Testis (tissue), 2 donors: Measurements from ENCODE around the gene PRKAR1B.

Experiments used
- POLR2A ChIP-seq: fragments of 450-650 bp; IDR thresholded peaks from one replicate; pipeline ENCODE4 v1.6.1; 2017; ENCODE audit warnings: antibody characterized with exemption, mild to moderate bottlenecking, moderate library complexity
- TF ChIP-seq, protein P1 (sequence below), 3 experiments: fragments of 450-650 bp in 2 of 3; fragments of 200-600 bp in 1 of 3; sonication (generic) in 1 of 3; IDR thresholded peaks; one replicate each; pipeline ENCODE4 v1.5.1; 2016 to 2019; ENCODE audit warnings: antibody characterized with exemption in 3 of 3, mild to moderate bottlenecking in 2 of 3, moderate library complexity in 1 of 3

DNA sequence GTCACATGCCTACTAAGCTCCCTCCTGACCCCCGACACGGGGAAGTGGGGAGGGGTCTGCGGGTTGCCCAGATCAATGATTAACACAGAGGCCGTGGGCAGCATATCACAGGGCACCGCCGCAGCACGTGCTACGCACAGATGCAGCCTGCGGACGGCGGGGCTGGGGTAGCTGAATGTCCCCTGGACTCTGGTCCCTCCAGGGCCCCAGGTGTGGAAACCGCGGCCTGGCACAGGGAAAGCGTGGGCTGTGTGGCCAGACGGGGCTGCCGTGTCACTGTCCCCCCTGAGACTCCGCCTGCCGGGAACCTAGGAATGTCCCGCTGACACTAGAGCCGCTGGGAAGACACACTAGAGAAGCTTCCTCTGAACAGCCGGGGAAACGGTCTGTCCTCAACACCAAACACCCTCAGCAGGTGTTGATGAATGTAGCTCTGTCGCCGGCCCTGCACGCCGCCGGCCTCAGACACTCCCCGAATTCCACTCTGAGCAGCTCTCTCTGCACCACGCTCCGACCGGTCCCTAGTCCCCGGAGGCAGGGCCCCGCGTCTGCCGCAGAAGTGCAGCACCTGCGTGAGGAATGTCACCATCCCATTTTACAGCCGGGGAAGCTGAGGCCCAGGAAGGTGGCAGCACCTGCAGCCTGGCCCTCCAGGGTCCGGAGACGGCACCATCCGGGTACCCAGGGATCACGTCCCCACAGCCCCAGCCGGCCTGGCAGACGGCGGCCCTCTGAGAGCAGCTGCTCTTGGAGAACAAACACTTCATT, 174.0 kb downstream of the PRKAR1B start:
- no peak for TF ChIP-seq POLR2A
- TF ChIP-seq, protein P1, sequence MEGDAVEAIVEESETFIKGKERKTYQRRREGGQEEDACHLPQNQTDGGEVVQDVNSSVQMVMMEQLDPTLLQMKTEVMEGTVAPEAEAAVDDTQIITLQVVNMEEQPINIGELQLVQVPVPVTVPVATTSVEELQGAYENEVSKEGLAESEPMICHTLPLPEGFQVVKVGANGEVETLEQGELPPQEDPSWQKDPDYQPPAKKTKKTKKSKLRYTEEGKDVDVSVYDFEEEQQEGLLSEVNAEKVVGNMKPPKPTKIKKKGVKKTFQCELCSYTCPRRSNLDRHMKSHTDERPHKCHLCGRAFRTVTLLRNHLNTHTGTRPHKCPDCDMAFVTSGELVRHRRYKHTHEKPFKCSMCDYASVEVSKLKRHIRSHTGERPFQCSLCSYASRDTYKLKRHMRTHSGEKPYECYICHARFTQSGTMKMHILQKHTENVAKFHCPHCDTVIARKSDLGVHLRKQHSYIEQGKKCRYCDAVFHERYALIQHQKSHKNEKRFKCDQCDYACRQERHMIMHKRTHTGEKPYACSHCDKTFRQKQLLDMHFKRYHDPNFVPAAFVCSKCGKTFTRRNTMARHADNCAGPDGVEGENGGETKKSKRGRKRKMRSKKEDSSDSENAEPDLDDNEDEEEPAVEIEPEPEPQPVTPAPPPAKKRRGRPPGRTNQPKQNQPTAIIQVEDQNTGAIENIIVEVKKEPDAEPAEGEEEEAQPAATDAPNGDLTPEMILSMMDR (IDR thresholded peaks at IDR 0.05): no peak
